ENCODE data around the gene LRRC7.

DNA sequence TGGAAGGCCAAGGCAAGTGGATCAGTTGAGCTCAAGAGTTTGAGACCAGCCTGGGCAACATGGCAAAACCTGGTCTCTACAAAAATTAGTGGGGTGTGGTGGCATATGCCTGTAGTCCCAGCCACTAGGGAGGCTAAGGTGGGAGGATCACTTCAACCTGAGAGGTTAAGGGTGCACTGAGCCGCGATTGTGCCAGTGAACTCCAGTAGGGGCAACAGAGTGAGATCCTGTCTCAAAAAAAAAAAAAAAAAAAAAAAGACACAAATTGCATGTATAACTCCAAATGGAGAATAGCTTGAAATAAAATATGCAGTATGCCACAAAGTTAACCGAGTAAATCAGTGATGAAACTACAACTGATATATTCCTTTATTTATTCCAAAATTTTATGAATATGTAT, 586.0 kb downstream of the LRRC7 start:
- TF ChIP-seq EZH2 (IDR thresholded peaks at IDR 0.05; ENCODE audit: borderline replicate concordance, insufficient read depth, low read length, poor library complexity, severe bottlenecking) (no peak), SMC3 (conservative IDR thresholded peaks at IDR 0.05; ENCODE audit: poor library complexity) (no peak), EP300 (conservative IDR thresholded peaks at IDR 0.05; ENCODE audit: poor library complexity, severe bottlenecking) (no peak), TAF1 (IDR thresholded peaks at IDR 0.05; ENCODE audit: low read depth) (no peak)
- TF ChIP-seq, protein P1, sequence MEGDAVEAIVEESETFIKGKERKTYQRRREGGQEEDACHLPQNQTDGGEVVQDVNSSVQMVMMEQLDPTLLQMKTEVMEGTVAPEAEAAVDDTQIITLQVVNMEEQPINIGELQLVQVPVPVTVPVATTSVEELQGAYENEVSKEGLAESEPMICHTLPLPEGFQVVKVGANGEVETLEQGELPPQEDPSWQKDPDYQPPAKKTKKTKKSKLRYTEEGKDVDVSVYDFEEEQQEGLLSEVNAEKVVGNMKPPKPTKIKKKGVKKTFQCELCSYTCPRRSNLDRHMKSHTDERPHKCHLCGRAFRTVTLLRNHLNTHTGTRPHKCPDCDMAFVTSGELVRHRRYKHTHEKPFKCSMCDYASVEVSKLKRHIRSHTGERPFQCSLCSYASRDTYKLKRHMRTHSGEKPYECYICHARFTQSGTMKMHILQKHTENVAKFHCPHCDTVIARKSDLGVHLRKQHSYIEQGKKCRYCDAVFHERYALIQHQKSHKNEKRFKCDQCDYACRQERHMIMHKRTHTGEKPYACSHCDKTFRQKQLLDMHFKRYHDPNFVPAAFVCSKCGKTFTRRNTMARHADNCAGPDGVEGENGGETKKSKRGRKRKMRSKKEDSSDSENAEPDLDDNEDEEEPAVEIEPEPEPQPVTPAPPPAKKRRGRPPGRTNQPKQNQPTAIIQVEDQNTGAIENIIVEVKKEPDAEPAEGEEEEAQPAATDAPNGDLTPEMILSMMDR (IDR thresholded peaks at IDR 0.05; ENCODE audit: poor library complexity, severe bottlenecking) = no peak
- TF ChIP-seq, protein P2, sequence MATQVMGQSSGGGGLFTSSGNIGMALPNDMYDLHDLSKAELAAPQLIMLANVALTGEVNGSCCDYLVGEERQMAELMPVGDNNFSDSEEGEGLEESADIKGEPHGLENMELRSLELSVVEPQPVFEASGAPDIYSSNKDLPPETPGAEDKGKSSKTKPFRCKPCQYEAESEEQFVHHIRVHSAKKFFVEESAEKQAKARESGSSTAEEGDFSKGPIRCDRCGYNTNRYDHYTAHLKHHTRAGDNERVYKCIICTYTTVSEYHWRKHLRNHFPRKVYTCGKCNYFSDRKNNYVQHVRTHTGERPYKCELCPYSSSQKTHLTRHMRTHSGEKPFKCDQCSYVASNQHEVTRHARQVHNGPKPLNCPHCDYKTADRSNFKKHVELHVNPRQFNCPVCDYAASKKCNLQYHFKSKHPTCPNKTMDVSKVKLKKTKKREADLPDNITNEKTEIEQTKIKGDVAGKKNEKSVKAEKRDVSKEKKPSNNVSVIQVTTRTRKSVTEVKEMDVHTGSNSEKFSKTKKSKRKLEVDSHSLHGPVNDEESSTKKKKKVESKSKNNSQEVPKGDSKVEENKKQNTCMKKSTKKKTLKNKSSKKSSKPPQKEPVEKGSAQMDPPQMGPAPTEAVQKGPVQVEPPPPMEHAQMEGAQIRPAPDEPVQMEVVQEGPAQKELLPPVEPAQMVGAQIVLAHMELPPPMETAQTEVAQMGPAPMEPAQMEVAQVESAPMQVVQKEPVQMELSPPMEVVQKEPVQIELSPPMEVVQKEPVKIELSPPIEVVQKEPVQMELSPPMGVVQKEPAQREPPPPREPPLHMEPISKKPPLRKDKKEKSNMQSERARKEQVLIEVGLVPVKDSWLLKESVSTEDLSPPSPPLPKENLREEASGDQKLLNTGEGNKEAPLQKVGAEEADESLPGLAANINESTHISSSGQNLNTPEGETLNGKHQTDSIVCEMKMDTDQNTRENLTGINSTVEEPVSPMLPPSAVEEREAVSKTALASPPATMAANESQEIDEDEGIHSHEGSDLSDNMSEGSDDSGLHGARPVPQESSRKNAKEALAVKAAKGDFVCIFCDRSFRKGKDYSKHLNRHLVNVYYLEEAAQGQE (IDR thresholded peaks at IDR 0.05; ENCODE audit: borderline replicate concordance) = no peak

Measured in neural cell (in vitro differentiated cells).